GM23248 (cell line): ENCODE measurements around the gene CST7. TPM values are rescaled to one million over a fixed set of nuclear protein-coding genes. Genes with fewer than 3 reads are reported as not detected.

ENCODE experiments used
- DNase-seq: peaks from one replicate; pipeline ENCODE4 v3.0.0-alpha.2; 2015
- H2AFZ ChIP-seq: fragments of 200-600 bp; sonication (generic); 2 replicates; pipeline ENCODE4 v1.6.1; 2016; ENCODE audit warnings: antibody characterized with exemption
- H3F3A ChIP-seq: fragments of 200-600 bp; sonication (generic); 2 replicates; pipeline ENCODE4 v1.6.1; 2016; ENCODE audit warnings: mild to moderate bottlenecking, antibody characterized with exemption, mixed run types; ENCODE audit not compliant: insufficient read depth
- H3K27ac ChIP-seq: fragments of 200-600 bp; sonication (generic); 2 replicates; pipeline ENCODE4 v1.5.1; 2016; ENCODE audit warnings: mild to moderate bottlenecking
- H3K27me3 ChIP-seq: fragments of 200-600 bp; sonication (generic); replicated peaks from 2 replicates; pipeline ENCODE4 v1.6.1; 2016; ENCODE audit warnings: mild to moderate bottlenecking; ENCODE audit not compliant: insufficient read depth
- H3K36me3 ChIP-seq: fragments of 200-600 bp; sonication (generic); 2 replicates; pipeline ENCODE4 v1.6.1; 2016; ENCODE audit warnings: low read depth, mild to moderate bottlenecking
- H3K4me1 ChIP-seq: fragments of 200-600 bp; sonication (generic); 2 replicates; pipeline ENCODE4 v1.6.1; 2016; ENCODE audit warnings: mild to moderate bottlenecking; ENCODE audit not compliant: insufficient read depth
- H3K4me2 ChIP-seq: fragments of 200-600 bp; sonication (generic); one replicate; pipeline ENCODE4 v1.6.1; 2016; ENCODE audit warnings: mild to moderate bottlenecking; ENCODE audit not compliant: unreplicated experiment
- H3K4me3 ChIP-seq: fragments of 200-600 bp; sonication (generic); 2 replicates; pipeline ENCODE4 v1.5.1; 2016; ENCODE audit warnings: mild to moderate bottlenecking
- H3K79me2 ChIP-seq: fragments of 200-600 bp; sonication (generic); 2 replicates; pipeline ENCODE4 v1.6.1; 2016; ENCODE audit warnings: mild to moderate bottlenecking; ENCODE audit not compliant: insufficient read depth
- H3K9ac ChIP-seq: fragments of 200-600 bp; sonication (generic); 2 replicates; pipeline ENCODE4 v1.6.1; 2016; ENCODE audit warnings: mild to moderate bottlenecking
- H3K9me2 ChIP-seq: fragments of 200-600 bp; sonication (generic); 2 replicates; pipeline ENCODE4 v1.6.1; 2016; ENCODE audit warnings: mixed run types, mild to moderate bottlenecking, moderate library complexity; ENCODE audit not compliant: insufficient read depth
- H3K9me3 ChIP-seq: fragments of 200-600 bp; sonication (generic); one replicate; pipeline ENCODE4 v1.6.1; 2017; ENCODE audit warnings: low read depth
- H4K20me1 ChIP-seq: fragments of 200-600 bp; sonication (generic); 2 replicates; pipeline ENCODE4 v1.6.0; 2016; ENCODE audit not compliant: insufficient read depth
- EZH2 ChIP-seq: fragments of 200-600 bp; sonication (generic); IDR thresholded peaks from 2 replicates; pipeline ENCODE4 v1.6.1; 2018; ENCODE audit warnings: antibody characterized with exemption, mild to moderate bottlenecking; ENCODE audit not compliant: insufficient read depth, poor library complexity, severe bottlenecking
- EZH2phosphoT487 ChIP-seq: fragments of 200-600 bp; sonication (generic); IDR thresholded peaks from 2 replicates; pipeline ENCODE4 v1.6.1; 2018; ENCODE audit warnings: antibody characterized with exemption, moderate library complexity, mild to moderate bottlenecking, low read depth; ENCODE audit not compliant: insufficient read depth
- WGBS, 2 experiments: methylation state at CpG; one replicate each; pipeline ENCODE4 v1.1.6; 2015 to 2017; ENCODE audit warnings: low lambda C conversion rate in 2 of 2, low coverage in 1 of 2; ENCODE audit errors: missing lambda C conversion rate in 2 of 2; 5-methylcytosine and 5-hydroxymethylcytosine counted together
- in situ Hi-C: fragments of 300-500 bp; cut with MboI; formaldehyde crosslinking; loops from 2 replicates; pipeline ENCODE4 v1.15.0; 2020
- polyA plus RNA-seq: library from polyadenylated mRNA; unstranded; fragments of >200 nt; fragmentation: Nextera tagmentation; extraction: Ambion mirVana; gene quantifications from 2 replicates; pipeline ENCODE4 v1.2.1, GENCODE V29; 2016
- total RNA-seq: library from RNA; depleted of rRNA; stranded (reverse); fragments of >200 nt; shearing (Covaris generic); gene quantifications from 2 replicates; pipeline ENCODE4 v1.2.3, GENCODE V29; 2014

Gene CST7
- total and polyA plus RNA-seq, 2 experiments from 2014 or later = not detected

- TF ChIP-seq EZH2 = no peak
- no peak for TF ChIP-seq EZH2phosphoT487
- Histone ChIP-seq H3K27ac (no peak overlapping the region), H3K9ac (no peak overlapping the region), H3K4me2 (no peak overlapping the region), H3K36me3 (no peaks in the 10 kb centered on the region; the same call in 1 of the 2 replicates), H3K9me3 (no peaks in the 10 kb centered on the region), H2AFZ (no peak overlapping the region), H3K9me2 (no peaks in the 10 kb centered on the region), H3K4me3 (no peak overlapping the region), H3F3A (no peaks in the 10 kb centered on the region), H3K79me2 (peaks cover 27% of the 10 kb centered on the region), H3K27me3 (no peaks in the 10 kb centered on the region), H4K20me1 (no peaks in the 10 kb centered on the region), H3K4me1 (no peaks in the 10 kb centered on the region)
- 97 to 99% methylated on average over 34 of the region's 34 CpGs for WGBS, 2 experiments
- in situ Hi-C loops = loop anchor here (25.0 kb wide), 2 partner anchors 532 to 882 kb away; no protein-coding TSS in a partner anchor
- no peak for DNase-seq
These were observed 31.4 kb downstream of the CST7 start for GRCh38 chr20:24980291-24981053.

- no peaks in the 10 kb centered on the region for H3K4me1 ChIP-seq
- TF ChIP-seq EZH2 (no peak), EZH2phosphoT487 (no peak)
- no peak overlapping the region for H2AFZ ChIP-seq
- DNase-seq = no peak
- in situ Hi-C loops = loop anchor here (25.0 kb wide), 2 partner anchors 531 to 881 kb away; no protein-coding TSS in a partner anchor
- no peak overlapping the region for H3K27ac ChIP-seq
- H3K9me2 ChIP-seq = no peaks in the 10 kb centered on the region
- no peaks in the 10 kb centered on the region for H3K9me3 ChIP-seq
- H3F3A ChIP-seq = no peaks in the 10 kb centered on the region
- no peak overlapping the region for H3K9ac ChIP-seq
- H3K4me2 ChIP-seq = no peak overlapping the region
- H3K79me2 ChIP-seq = peaks cover 35% of the 10 kb centered on the region
- no peak overlapping the region for H3K4me3 ChIP-seq
- no peaks in the 10 kb centered on the region for H4K20me1 ChIP-seq
- H3K27me3 ChIP-seq = no peaks in the 10 kb centered on the region
- H3K36me3 ChIP-seq = no peaks in the 10 kb centered on the region; the same call in 1 of the 2 replicates
- WGBS, 2 experiments = 92 to 94% methylated on average over 4 of the region's 4 CpGs
These were observed 32.2 kb downstream of the CST7 start for GRCh38 chr20:24981282-24981681.

- in situ Hi-C loops = loop anchor here (25.0 kb wide), 2 partner anchors 531 to 881 kb away; no protein-coding TSS in a partner anchor
- no peak for TF ChIP-seq EZH2phosphoT487
- TF ChIP-seq EZH2 = no peak
- Histone ChIP-seq H3K79me2 (peaks cover 40% of the 10 kb centered on the region), H3K4me1 (no peaks in the 10 kb centered on the region), H3F3A (no peaks in the 10 kb centered on the region), H3K4me3 (no peak overlapping the region), H3K27me3 (no peaks in the 10 kb centered on the region), H3K4me2 (no peak overlapping the region), H3K36me3 (no peaks in the 10 kb centered on the region; the same call in 1 of the 2 replicates), H3K27ac (no peak overlapping the region), H3K9ac (no peak overlapping the region), H3K9me3 (no peaks in the 10 kb centered on the region), H3K9me2 (no peaks in the 10 kb centered on the region), H4K20me1 (no peaks in the 10 kb centered on the region), H2AFZ (no peak overlapping the region)
- WGBS, 2 experiments = 91 to 100% methylated on average over 3 of the region's 3 CpGs
- no peak for DNase-seq
These were observed 32.7 kb downstream of the CST7 start for GRCh38 chr20:24981790-24982189.

GRCh38 chr20:24983896-24984295 lies 34.8 kb downstream of the CST7 start:
- H3K27me3 ChIP-seq = no peaks in the 10 kb centered on the region
- H4K20me1 ChIP-seq = no peaks in the 10 kb centered on the region
- H3K4me1 ChIP-seq = no peaks in the 10 kb centered on the region
- no peak overlapping the region for H3K4me3 ChIP-seq
- no peak for DNase-seq
- H3K79me2 ChIP-seq = peaks cover 57% of the 10 kb centered on the region
- H3K27ac ChIP-seq = no peak overlapping the region
- no peaks in the 10 kb centered on the region; the same call in 1 of the 2 replicates for H3K36me3 ChIP-seq
- 90 to 91% methylated on average over 8 of the region's 8 CpGs for WGBS, 2 experiments
- H3F3A ChIP-seq = no peaks in the 10 kb centered on the region
- in situ Hi-C loops = loop anchor here (25.0 kb wide), 2 partner anchors 528 to 878 kb away; no protein-coding TSS in a partner anchor
- no peak overlapping the region for H3K9ac ChIP-seq
- TF ChIP-seq EZH2 (no peak), EZH2phosphoT487 (no peak)
- no peaks in the 10 kb centered on the region for H3K9me2 ChIP-seq
- no peak overlapping the region for H3K4me2 ChIP-seq
- no peaks in the 10 kb centered on the region for H3K9me3 ChIP-seq
- H2AFZ ChIP-seq = no peak overlapping the region
